Neutrophil (primary cell): Measurements from ENCODE around the gene SOCS1.
"Not testable (repeated sequence)": the region's sequence is repeated elsewhere in the genome, so short reads cannot be mapped to it uniquely, and the experiment has no call there.

Experiments used
- H3K27ac ChIP-seq: fragments of 200-600 bp; sonication (generic); 2 replicates; pipeline ENCODE4 v1.5.1; 2016; ENCODE audit warnings: mild to moderate bottlenecking, moderate library complexity
- H3K27me3 ChIP-seq: fragments of 200-600 bp; sonication (generic); 2 replicates; pipeline ENCODE4 v1.6.0; 2016; ENCODE audit warnings: mild to moderate bottlenecking
- H3K36me3 ChIP-seq: fragments of 200-600 bp; sonication (generic); 2 replicates; pipeline ENCODE4 v1.5.1; 2017
- H3K4me1 ChIP-seq, 2 experiments: fragments of 200-600 bp in 1 of 2; sonication (generic) in 1 of 2; 1 replicate in 1 of 2; 2 replicates in 1 of 2; pipeline versions ENCODE4 v1.5.1 to v1.6.1; 2013 to 2016; ENCODE audit warnings: low read depth in 1 of 2, low read length in 1 of 2, mild to moderate bottlenecking in 1 of 2, moderate library complexity in 1 of 2; ENCODE audit not compliant: control insufficient read depth in 1 of 2, insufficient read depth in 1 of 2
- H3K4me3 ChIP-seq, 2 experiments: fragments of 200-600 bp in 1 of 2; sonication (generic) in 1 of 2; 1 replicate in 1 of 2; 2 replicates in 1 of 2; pipeline ENCODE4 v1.5.1; 2013 to 2016; ENCODE audit warnings: low read depth in 1 of 2, low read length in 1 of 2, mild to moderate bottlenecking in 1 of 2, moderate library complexity in 1 of 2
- H3K9me3 ChIP-seq: fragments of 200-600 bp; sonication (generic); 2 replicates; pipeline ENCODE4 v1.5.1; 2016
- TF ChIP-seq, protein P1 (sequence below): fragments of 200-600 bp; sonication (generic); IDR thresholded peaks from 2 replicates; pipeline ENCODE4 v1.5.1; 2016; ENCODE audit warnings: antibody characterized with exemption

Gene SOCS1

DNA sequence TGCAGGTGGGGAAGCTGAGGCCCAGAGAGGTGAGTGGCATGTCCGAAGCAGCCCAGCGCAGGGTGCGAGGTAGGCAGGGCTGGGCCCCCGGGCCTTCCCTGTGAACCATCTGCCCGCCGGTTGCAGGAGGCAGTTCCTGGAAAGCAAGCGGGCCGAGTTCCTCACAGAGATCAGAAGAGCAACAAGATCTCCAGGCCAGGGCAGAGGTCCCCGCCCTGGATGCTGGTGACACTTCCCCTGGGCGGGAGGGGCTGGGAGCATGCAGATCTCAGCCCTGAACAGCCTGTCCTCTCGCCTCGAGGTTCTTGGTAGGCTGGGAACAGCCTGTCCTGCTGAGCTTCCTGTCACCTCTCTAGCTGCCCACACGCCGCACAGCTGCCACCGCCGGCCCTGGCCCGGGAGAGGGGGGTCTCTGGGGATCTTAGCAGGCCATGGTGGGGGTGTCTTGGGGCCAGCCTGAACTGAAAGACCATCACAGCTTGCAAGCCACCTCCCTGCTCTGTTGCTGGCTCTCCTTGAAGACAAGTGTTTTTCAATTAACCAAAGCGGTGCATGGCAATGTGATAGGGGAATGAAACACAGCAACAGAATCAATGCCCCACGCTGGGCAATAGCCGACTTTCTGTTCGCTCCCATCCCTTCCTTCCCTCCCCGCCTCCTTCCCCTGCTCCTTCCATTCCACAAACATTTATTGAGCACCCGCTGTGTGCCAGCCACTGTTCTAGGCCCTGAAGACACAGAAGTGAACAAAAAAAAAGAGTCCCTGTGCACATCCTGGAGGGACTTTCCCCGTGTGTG, 31.7 kb downstream of the SOCS1 start:
- Histone ChIP-seq H3K36me3 (no peaks in the 10 kb centered on the region), H3K4me3 (no peak overlapping the region), H3K4me1 (peaks cover 5 to 7% of the 10 kb centered on the region in 2 experiments), H3K9me3 (no peaks in the 10 kb centered on the region), H3K27ac (no peak overlapping the region), H3K27me3 (peaks cover 26% of the 10 kb centered on the region)
- TF ChIP-seq, protein P1, sequence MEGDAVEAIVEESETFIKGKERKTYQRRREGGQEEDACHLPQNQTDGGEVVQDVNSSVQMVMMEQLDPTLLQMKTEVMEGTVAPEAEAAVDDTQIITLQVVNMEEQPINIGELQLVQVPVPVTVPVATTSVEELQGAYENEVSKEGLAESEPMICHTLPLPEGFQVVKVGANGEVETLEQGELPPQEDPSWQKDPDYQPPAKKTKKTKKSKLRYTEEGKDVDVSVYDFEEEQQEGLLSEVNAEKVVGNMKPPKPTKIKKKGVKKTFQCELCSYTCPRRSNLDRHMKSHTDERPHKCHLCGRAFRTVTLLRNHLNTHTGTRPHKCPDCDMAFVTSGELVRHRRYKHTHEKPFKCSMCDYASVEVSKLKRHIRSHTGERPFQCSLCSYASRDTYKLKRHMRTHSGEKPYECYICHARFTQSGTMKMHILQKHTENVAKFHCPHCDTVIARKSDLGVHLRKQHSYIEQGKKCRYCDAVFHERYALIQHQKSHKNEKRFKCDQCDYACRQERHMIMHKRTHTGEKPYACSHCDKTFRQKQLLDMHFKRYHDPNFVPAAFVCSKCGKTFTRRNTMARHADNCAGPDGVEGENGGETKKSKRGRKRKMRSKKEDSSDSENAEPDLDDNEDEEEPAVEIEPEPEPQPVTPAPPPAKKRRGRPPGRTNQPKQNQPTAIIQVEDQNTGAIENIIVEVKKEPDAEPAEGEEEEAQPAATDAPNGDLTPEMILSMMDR, result no peak

- not testable (repeated sequence) for H3K36me3 ChIP-seq, H3K9me3 ChIP-seq, H3K27ac ChIP-seq, H3K4me3 ChIP-seq
- Histone ChIP-seq H3K27me3 (peaks cover 24% of the 10 kb centered on the region), H3K4me1 (peaks cover 10 to 14% of the 10 kb centered on the region in 2 experiments)
These were observed 35.5 kb downstream of the SOCS1 start for GRCh38 chr16:11220507-11220906.

GRCh38 chr16:11219178-11219577, 36.8 kb downstream of the SOCS1 start:
- TF ChIP-seq, protein P1, result no peak
- H3K4me3 ChIP-seq, result no peak overlapping the region

DNA sequence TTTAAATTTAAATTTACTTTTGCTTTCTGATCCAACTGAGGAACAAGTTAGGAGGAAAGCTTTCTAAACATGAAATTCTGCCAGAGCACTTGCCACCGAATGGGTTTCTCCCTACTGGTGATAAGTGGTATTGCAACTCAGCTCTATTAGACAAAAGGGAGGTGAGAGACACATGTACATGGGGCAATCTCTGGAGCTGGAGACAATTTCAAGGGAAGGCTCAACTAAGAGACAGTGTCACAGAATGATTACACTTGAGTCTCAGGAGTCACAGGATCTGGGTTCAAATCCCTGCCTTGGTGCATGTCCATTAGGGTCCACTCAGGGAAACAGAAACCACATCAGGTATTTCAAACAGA, 37.4 kb downstream of the SOCS1 start:
- Histone ChIP-seq H3K36me3 (no peaks in the 10 kb centered on the region), H3K27me3 (peaks cover 5% of the 10 kb centered on the region), H3K27ac (no peak overlapping the region), H3K4me3 (no peak overlapping the region), H3K9me3 (no peaks in the 10 kb centered on the region), H3K4me1 (peaks cover 7 to 9% of the 10 kb centered on the region in 2 experiments)
- TF ChIP-seq, protein P1, result no peak

More at GRCh38 chr16:11219178-11219577, 36.8 kb downstream of the SOCS1 start:
- H3K4me1 ChIP-seq, result peaks cover 10 to 12% of the 10 kb centered on the region in 2 experiments
- H3K36me3 ChIP-seq, result no peaks in the 10 kb centered on the region
- no peaks in the 10 kb centered on the region for H3K9me3 ChIP-seq
- no peak overlapping the region for H3K27ac ChIP-seq
- H3K27me3 ChIP-seq, result peaks cover 11% of the 10 kb centered on the region

GRCh38 chr16:11217651-11218603, 38.1 kb downstream of the SOCS1 start:
- peaks cover under 1% of the 10 kb centered on the region for H3K27me3 ChIP-seq
- H3K9me3 ChIP-seq, result no peaks in the 10 kb centered on the region
- peaks cover 7 to 9% of the 10 kb centered on the region in 2 experiments for H3K4me1 ChIP-seq
- no peak overlapping the region for H3K4me3 ChIP-seq
- TF ChIP-seq, protein P1, result no peak
- H3K36me3 ChIP-seq, result no peaks in the 10 kb centered on the region
- no peak overlapping the region for H3K27ac ChIP-seq
